Measurements from ENCODE around the gene RDH12. TPM values are rescaled to one million over a fixed set of nuclear protein-coding genes. Genes with fewer than 3 reads are reported as not detected.

Gene RDH12
- total RNA-seq, 1 experiment from 2014 or later, result not detected

- no TSS peak for BruUV-seq (replicated peaks)
- no peak for TF ChIP-seq CTCF (IDR thresholded peaks at IDR 0.05; ENCODE audit: insufficient read depth in 1 of 2, low read depth in 1 of 2, low read length in 1 of 2, severe bottlenecking in 1 of 2, unreplicated experiment in 1 of 2)
- H3K4me3 ChIP-seq (ENCODE audit: low read depth, low read length), result no peak overlapping the region
- Mint-ChIP-seq H3K27ac (ENCODE audit: unreplicated experiment) (no peak overlapping the region), H3K9me3 (ENCODE audit: unreplicated experiment) (no peaks in the 10 kb centered on the region), H3K4me1 (ENCODE audit: low read depth, unreplicated experiment) (peaks cover 9% of the 10 kb centered on the region), H3K27me3 (ENCODE audit: insufficient read depth, unreplicated experiment) (no peaks in the 10 kb centered on the region), H3K4me3 (ENCODE audit: unreplicated experiment) (no peak overlapping the region), H3K36me3 (ENCODE audit: insufficient read depth, unreplicated experiment) (peaks cover 6% of the 10 kb centered on the region)
- intact Hi-C loops (cut with micrococcal nuclease; ENCODE audit: unreplicated experiment), result loop anchor here (5.0 kb wide), 1 partner anchor 141 kb away; no protein-coding TSS in a partner anchor
- ChIA-PET CTCF (interaction anchor here (1.1 kb wide), 1 partner anchor 142 kb away, joined by 4 read pairs; no protein-coding TSS in a partner anchor), POLR2A (interaction anchor here (1.0 to 1.2 kb wide), 2 partner anchors 36 to 69 kb away, joined by 3 to 6 read pairs; partner anchors contain the start of gene PIGH)
- H3K36me3 ChIP-seq (ENCODE audit: control insufficient read depth, insufficient read depth, low read length), result no peaks in the 10 kb centered on the region
- no peaks in the 10 kb centered on the region; the same call in 1 of the 2 replicates for H3K4me1 ChIP-seq
- no peaks in the 10 kb centered on the region for H3K9me3 ChIP-seq
- no peak for DNase-seq
- H3K27me3 ChIP-seq (replicated peaks; ENCODE audit: control insufficient read depth, insufficient read depth, low read length), result no peaks in the 10 kb centered on the region
Measured at GRCh38 chr14:67668559-67668958, 33.1 kb upstream of the RDH12 start.

GRCh38 chr14:67673451-67673850 is 28.2 kb upstream of the RDH12 start:
- Mint-ChIP-seq H3K4me1 (ENCODE audit: low read depth, unreplicated experiment) (peaks cover 15% of the 10 kb centered on the region), H3K36me3 (ENCODE audit: insufficient read depth, unreplicated experiment) (peaks cover 33% of the 10 kb centered on the region), H3K27me3 (ENCODE audit: insufficient read depth, unreplicated experiment) (no peaks in the 10 kb centered on the region), H3K4me3 (ENCODE audit: unreplicated experiment) (peak overlapping the region; percentile 91), H3K9me3 (ENCODE audit: unreplicated experiment) (no peaks in the 10 kb centered on the region), H3K27ac (ENCODE audit: unreplicated experiment) (peak overlapping the region; percentile 85)
- BruUV-seq (replicated peaks), result TSS peak; percentile 56
- intact Hi-C loops (cut with micrococcal nuclease; ENCODE audit: unreplicated experiment), result no loop called here
- H3K9me3 ChIP-seq, result no peaks in the 10 kb centered on the region
- no peak for DNase-seq
- no peaks in the 10 kb centered on the region for H3K27me3 ChIP-seq (replicated peaks; ENCODE audit: control insufficient read depth, insufficient read depth, low read length)
- no peaks in the 10 kb centered on the region; the same call in 1 of the 2 replicates for H3K4me1 ChIP-seq
- ChIA-PET CTCF (interaction anchor here (1.1 to 2.2 kb wide), 4 partner anchors 22 to 73 kb away, joined by 3 to 7 read pairs (median 4); partner anchors contain the start of genes ARG2, PIGH and RDH11), POLR2A (no interaction called here)
- H3K4me3 ChIP-seq (ENCODE audit: low read depth, low read length), result peak overlapping the region; percentile 96
- H3K36me3 ChIP-seq (ENCODE audit: control insufficient read depth, insufficient read depth, low read length), result no peaks in the 10 kb centered on the region
- no peak for TF ChIP-seq CTCF (IDR thresholded peaks at IDR 0.05; ENCODE audit: insufficient read depth in 1 of 2, low read depth in 1 of 2, low read length in 1 of 2, severe bottlenecking in 1 of 2, unreplicated experiment in 1 of 2)

- no TSS peak for BruUV-seq (replicated peaks)
- Histone ChIP-seq H3K27me3 (replicated peaks; ENCODE audit: control insufficient read depth, insufficient read depth, low read length) (no peaks in the 10 kb centered on the region), H3K4me1 (no peaks in the 10 kb centered on the region; the same call in 1 of the 2 replicates), H3K36me3 (ENCODE audit: control insufficient read depth, insufficient read depth, low read length) (no peaks in the 10 kb centered on the region), H3K4me3 (ENCODE audit: low read depth, low read length) (peak overlapping the region; percentile 96), H3K9me3 (no peaks in the 10 kb centered on the region)
- peak; percentile 10 to 41 for TF ChIP-seq CTCF (IDR thresholded peaks at IDR 0.05; ENCODE audit: insufficient read depth in 1 of 2, low read depth in 1 of 2, low read length in 1 of 2, severe bottlenecking in 1 of 2, unreplicated experiment in 1 of 2)
- Mint-ChIP-seq H3K9me3 (ENCODE audit: unreplicated experiment) (no peaks in the 10 kb centered on the region), H3K27ac (ENCODE audit: unreplicated experiment) (peak overlapping the region; percentile 85), H3K36me3 (ENCODE audit: insufficient read depth, unreplicated experiment) (peaks cover 33% of the 10 kb centered on the region), H3K4me3 (ENCODE audit: unreplicated experiment) (peak overlapping the region; percentile 91), H3K27me3 (ENCODE audit: insufficient read depth, unreplicated experiment) (no peaks in the 10 kb centered on the region), H3K4me1 (ENCODE audit: low read depth, unreplicated experiment) (peaks cover 15% of the 10 kb centered on the region)
- ChIA-PET CTCF (interaction anchor here (1.1 to 2.2 kb wide), 4 partner anchors 21 to 74 kb away, joined by 4 to 8 read pairs (median 6); partner anchors contain the start of genes ARG2, PIGH and RDH11), POLR2A (no interaction called here)
- intact Hi-C loops (cut with micrococcal nuclease; ENCODE audit: unreplicated experiment), result loop anchor here (1.0 to 2.0 kb wide), 2 partner anchors 21 to 55 kb away; partner anchors contain the start of genes ARG2 and RDH11
- DNase-seq, result peak; percentile 81 to 86
Measured at GRCh38 chr14:67674139-67674479, 27.6 kb upstream of the RDH12 start.
